ENCODE measurements around the gene NINJ1.

DNA sequence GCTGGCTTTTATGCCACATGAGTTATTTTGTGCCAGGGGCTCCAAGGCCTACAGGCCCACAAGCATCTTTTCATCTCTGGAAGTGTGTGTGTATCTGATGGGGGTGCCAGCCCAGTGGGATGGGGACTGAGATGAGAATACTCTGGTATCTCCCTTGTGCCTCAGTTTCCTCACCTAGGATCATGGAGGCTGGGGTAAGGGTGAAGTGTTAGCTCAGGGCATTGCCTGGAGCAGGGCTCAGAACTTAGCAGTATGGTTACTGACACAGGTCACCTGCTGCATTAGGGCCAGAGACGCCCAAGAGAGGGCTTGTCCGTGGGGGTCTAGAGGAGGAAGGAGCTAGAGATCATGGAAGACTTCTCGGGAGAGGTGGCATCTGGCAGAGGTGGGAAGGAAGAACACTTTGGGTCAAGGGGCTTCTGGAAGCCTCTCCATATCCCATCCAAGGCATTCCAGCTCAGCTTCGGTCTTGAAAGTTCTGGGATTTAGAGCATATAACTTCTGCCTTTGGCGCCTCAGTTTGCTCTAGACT lies 49.1 kb upstream of the NINJ1 start:
- no peak for TF ChIP-seq POLR2A (IDR thresholded peaks at IDR 0.05; ENCODE audit: low read depth, low read length)
- TF ChIP-seq POLR2AphosphoS5 (IDR thresholded peaks at IDR 0.05; ENCODE audit: low read depth, low read length) = no peak
- no peak for TF ChIP-seq TAF1 (IDR thresholded peaks at IDR 0.05; ENCODE audit: borderline replicate concordance, low read depth, low read length)

Data from GM12892 (cell line).